Measurements from ENCODE around the gene RIOX2. TPM values are rescaled to one million over a fixed set of nuclear protein-coding genes. Genes with fewer than 3 reads are reported as not detected.

Gene RIOX2
- total RNA-seq, 2 experiments from 2014 or later: 26.3 to 32.6 TPM

- Mint-ChIP-seq H3K9me3 (no peaks in the 10 kb centered on the region), H3K27me3 (ENCODE audit: low read depth) (no peaks in the 10 kb centered on the region), H3K27ac (no peak overlapping the region), H3K36me3 (ENCODE audit: low read depth) (peaks cover 65% of the 10 kb centered on the region), H3K4me1 (ENCODE audit: low read depth) (no peaks in the 10 kb centered on the region), H3K4me3 (no peak overlapping the region)
- intact Hi-C loops (cut with micrococcal nuclease): no loop called here
- no peak for DNase-seq
- CTCF ChIA-PET: interaction anchor here (1.2 kb wide), 1 partner anchor 8 kb away, joined by 3 read pairs; no protein-coding TSS in a partner anchor
Observed at GRCh38 chr3:97949110-97949485, 23.1 kb downstream of the RIOX2 start.

- Mint-ChIP-seq H3K27me3 (ENCODE audit: low read depth) (no peaks in the 10 kb centered on the region), H3K36me3 (ENCODE audit: low read depth) (peaks cover 67% of the 10 kb centered on the region), H3K4me1 (ENCODE audit: low read depth) (no peaks in the 10 kb centered on the region), H3K4me3 (no peak overlapping the region), H3K27ac (no peak overlapping the region), H3K9me3 (no peaks in the 10 kb centered on the region)
- intact Hi-C loops (cut with micrococcal nuclease): no loop called here
- CTCF ChIA-PET: no interaction called here
- DNase-seq: no peak
Observed at GRCh38 chr3:97948351-97949109, 23.7 kb downstream of the RIOX2 start.

- Mint-ChIP-seq H3K4me3 (no peak overlapping the region), H3K36me3 (ENCODE audit: low read depth) (peaks cover 36% of the 10 kb centered on the region), H3K27ac (no peak overlapping the region), H3K9me3 (no peaks in the 10 kb centered on the region), H3K4me1 (ENCODE audit: low read depth) (peaks cover 8% of the 10 kb centered on the region), H3K27me3 (ENCODE audit: low read depth) (no peaks in the 10 kb centered on the region)
- DNase-seq: no peak
- intact Hi-C loops (cut with micrococcal nuclease): loop anchor here (5.0 kb wide), 1 partner anchor 1186 kb away; no protein-coding TSS in a partner anchor
- CTCF ChIA-PET: interaction anchor here (0.8 to 1.5 kb wide), 2 partner anchors 28 to 148 kb away, joined by 3 read pairs; no protein-coding TSS in a partner anchor
Observed at GRCh38 chr3:97942801-97943546, 29.3 kb downstream of the RIOX2 start.

GRCh38 chr3:97940034-97940433 is 32.2 kb downstream of the RIOX2 start:
- no peak overlapping the region for H3K27ac Mint-ChIP-seq
- no peaks in the 10 kb centered on the region for H3K9me3 Mint-ChIP-seq
- DNase-seq: no peak
- CTCF ChIA-PET: no interaction called here
- intact Hi-C loops (cut with micrococcal nuclease): loop anchor here (1.0 to 5.0 kb wide), 2 partner anchors 147 to 1183 kb away; no protein-coding TSS in a partner anchor
- peaks cover 27% of the 10 kb centered on the region for H3K36me3 Mint-ChIP-seq (ENCODE audit: low read depth)
- no peaks in the 10 kb centered on the region for H3K27me3 Mint-ChIP-seq (ENCODE audit: low read depth)
- H3K4me3 Mint-ChIP-seq: no peak overlapping the region
- H3K4me1 Mint-ChIP-seq (ENCODE audit: low read depth): peaks cover 17% of the 10 kb centered on the region

GRCh38 chr3:97939401-97939800 is 32.8 kb downstream of the RIOX2 start:
- no peak for DNase-seq
- H3K9me3 Mint-ChIP-seq: no peaks in the 10 kb centered on the region
- H3K4me1 Mint-ChIP-seq (ENCODE audit: low read depth): peaks cover 21% of the 10 kb centered on the region
- intact Hi-C loops (cut with micrococcal nuclease): no loop called here
- no peak overlapping the region for H3K4me3 Mint-ChIP-seq
- H3K27me3 Mint-ChIP-seq (ENCODE audit: low read depth): no peaks in the 10 kb centered on the region
- peaks cover 27% of the 10 kb centered on the region for H3K36me3 Mint-ChIP-seq (ENCODE audit: low read depth)
- CTCF ChIA-PET: no interaction called here
- H3K27ac Mint-ChIP-seq: no peak overlapping the region

GRCh38 chr3:97938444-97938843 is 33.8 kb downstream of the RIOX2 start:
- CTCF ChIA-PET: no interaction called here
- Mint-ChIP-seq H3K9me3 (no peaks in the 10 kb centered on the region), H3K27ac (no peak overlapping the region), H3K4me3 (no peak overlapping the region), H3K4me1 (ENCODE audit: low read depth) (peaks cover 21% of the 10 kb centered on the region), H3K36me3 (ENCODE audit: low read depth) (peaks cover 21% of the 10 kb centered on the region), H3K27me3 (ENCODE audit: low read depth) (no peaks in the 10 kb centered on the region)
- intact Hi-C loops (cut with micrococcal nuclease): no loop called here
- no peak for DNase-seq

- peaks cover 15% of the 10 kb centered on the region for H3K4me1 Mint-ChIP-seq (ENCODE audit: low read depth)
- CTCF ChIA-PET: no interaction called here
- DNase-seq: no peak
- no peak overlapping the region for H3K27ac Mint-ChIP-seq
- H3K4me3 Mint-ChIP-seq: no peak overlapping the region
- no peaks in the 10 kb centered on the region for H3K27me3 Mint-ChIP-seq (ENCODE audit: low read depth)
- no peaks in the 10 kb centered on the region for H3K9me3 Mint-ChIP-seq
- intact Hi-C loops (cut with micrococcal nuclease): no loop called here
- peaks cover 18% of the 10 kb centered on the region for H3K36me3 Mint-ChIP-seq (ENCODE audit: low read depth)
Observed at GRCh38 chr3:97937205-97937604, 35.0 kb downstream of the RIOX2 start.

GRCh38 chr3:97935842-97936241 is 36.4 kb downstream of the RIOX2 start:
- Mint-ChIP-seq H3K27me3 (ENCODE audit: low read depth) (no peaks in the 10 kb centered on the region), H3K4me1 (ENCODE audit: low read depth) (peaks cover 15% of the 10 kb centered on the region), H3K9me3 (no peaks in the 10 kb centered on the region), H3K27ac (no peak overlapping the region), H3K4me3 (no peak overlapping the region), H3K36me3 (ENCODE audit: low read depth) (peaks cover 19% of the 10 kb centered on the region)
- CTCF ChIA-PET: interaction anchor here (0.6 to 1.3 kb wide), 2 partner anchors 78 to 115 kb away, joined by 3 to 4 read pairs; no protein-coding TSS in a partner anchor
- no peak for DNase-seq
- intact Hi-C loops (cut with micrococcal nuclease): no loop called here

- Mint-ChIP-seq H3K27me3 (ENCODE audit: low read depth) (no peaks in the 10 kb centered on the region), H3K36me3 (ENCODE audit: low read depth) (peaks cover 18% of the 10 kb centered on the region), H3K4me1 (ENCODE audit: low read depth) (peaks cover 15% of the 10 kb centered on the region), H3K9me3 (no peaks in the 10 kb centered on the region), H3K27ac (no peak overlapping the region), H3K4me3 (no peak overlapping the region)
- intact Hi-C loops (cut with micrococcal nuclease): no loop called here
- CTCF ChIA-PET: interaction anchor here (0.6 to 1.3 kb wide), 3 partner anchors 114 to 361 kb away, joined by 3 to 4 read pairs (median 3); no protein-coding TSS in a partner anchor
- no peak for DNase-seq
Observed at GRCh38 chr3:97934980-97935695, 37.1 kb downstream of the RIOX2 start.

GRCh38 chr3:97932387-97932801 is 39.8 kb downstream of the RIOX2 start:
- Mint-ChIP-seq H3K4me3 (no peak overlapping the region), H3K27ac (no peak overlapping the region), H3K36me3 (ENCODE audit: low read depth) (peaks cover 10% of the 10 kb centered on the region), H3K27me3 (ENCODE audit: low read depth) (no peaks in the 10 kb centered on the region), H3K4me1 (ENCODE audit: low read depth) (peaks cover 13% of the 10 kb centered on the region), H3K9me3 (no peaks in the 10 kb centered on the region)
- intact Hi-C loops (cut with micrococcal nuclease): no loop called here
- DNase-seq: no peak
- CTCF ChIA-PET: no interaction called here

GRCh38 chr3:97931218-97931617 is 41.0 kb downstream of the RIOX2 start:
- H3K4me1 Mint-ChIP-seq (ENCODE audit: low read depth): peaks cover 13% of the 10 kb centered on the region
- CTCF ChIA-PET: no interaction called here
- H3K27me3 Mint-ChIP-seq (ENCODE audit: low read depth): no peaks in the 10 kb centered on the region
- H3K9me3 Mint-ChIP-seq: no peaks in the 10 kb centered on the region
- H3K4me3 Mint-ChIP-seq: no peak overlapping the region
- DNase-seq: no peak
- no peak overlapping the region for H3K27ac Mint-ChIP-seq
- intact Hi-C loops (cut with micrococcal nuclease): no loop called here
- peaks cover 9% of the 10 kb centered on the region for H3K36me3 Mint-ChIP-seq (ENCODE audit: low read depth)

- H3K36me3 Mint-ChIP-seq (ENCODE audit: low read depth): peaks cover 5% of the 10 kb centered on the region
- no peak overlapping the region for H3K4me3 Mint-ChIP-seq
- H3K27me3 Mint-ChIP-seq (ENCODE audit: low read depth): no peaks in the 10 kb centered on the region
- CTCF ChIA-PET: no interaction called here
- intact Hi-C loops (cut with micrococcal nuclease): no loop called here
- no peak overlapping the region for H3K27ac Mint-ChIP-seq
- no peaks in the 10 kb centered on the region for H3K9me3 Mint-ChIP-seq
- DNase-seq: no peak
- H3K4me1 Mint-ChIP-seq (ENCODE audit: low read depth): peaks cover 4% of the 10 kb centered on the region
Observed at GRCh38 chr3:97930018-97930417, 42.2 kb downstream of the RIOX2 start.
